Measurements from ENCODE around the gene NUP37.
"Not testable (repeated sequence)": the region's sequence is repeated elsewhere in the genome, so short reads cannot be mapped to it uniquely, and the experiment has no call there.

NUP37 gene

DNA sequence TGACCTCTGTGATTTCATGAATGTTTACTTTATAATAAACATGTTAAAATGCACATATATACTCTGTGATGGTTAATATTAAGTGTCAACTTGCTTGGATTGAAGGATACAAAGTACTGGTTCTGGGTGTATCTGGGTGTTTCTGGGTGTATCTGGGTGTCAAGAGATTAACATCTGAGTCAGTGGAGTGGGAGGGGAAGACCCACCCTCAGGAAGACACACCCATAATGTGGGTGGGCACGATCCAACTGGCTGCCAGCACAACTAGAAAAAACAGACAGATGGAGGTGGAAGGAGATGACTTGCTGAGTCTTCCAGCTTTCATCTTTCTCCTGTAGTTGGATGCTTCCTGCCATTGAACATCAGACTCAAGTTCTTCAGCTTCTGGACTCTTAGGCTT is 11.9 kb downstream of the NUP37 start:
- no peak overlapping the region for H3K27ac ChIP-seq
- H3K36me3 ChIP-seq (ENCODE audit: control insufficient read depth, insufficient read depth, low read length) = no peaks in the 10 kb centered on the region
- no peaks in the 10 kb centered on the region for H3K27me3 ChIP-seq (ENCODE audit: control insufficient read depth, insufficient read depth, low read length)
- H3K4me2 ChIP-seq (ENCODE audit: low read length) = no peak overlapping the region
- no peak overlapping the region for H3K4me3 ChIP-seq (ENCODE audit: low read depth, low read length)
- H2AFZ ChIP-seq = no peak overlapping the region
- H3K9me3 ChIP-seq (ENCODE audit: control insufficient read depth, low read length) = no peaks in the 10 kb centered on the region
- no peaks in the 10 kb centered on the region for H3K4me1 ChIP-seq
- no peaks in the 10 kb centered on the region for H3K79me2 ChIP-seq
- TF ChIP-seq, protein P1, sequence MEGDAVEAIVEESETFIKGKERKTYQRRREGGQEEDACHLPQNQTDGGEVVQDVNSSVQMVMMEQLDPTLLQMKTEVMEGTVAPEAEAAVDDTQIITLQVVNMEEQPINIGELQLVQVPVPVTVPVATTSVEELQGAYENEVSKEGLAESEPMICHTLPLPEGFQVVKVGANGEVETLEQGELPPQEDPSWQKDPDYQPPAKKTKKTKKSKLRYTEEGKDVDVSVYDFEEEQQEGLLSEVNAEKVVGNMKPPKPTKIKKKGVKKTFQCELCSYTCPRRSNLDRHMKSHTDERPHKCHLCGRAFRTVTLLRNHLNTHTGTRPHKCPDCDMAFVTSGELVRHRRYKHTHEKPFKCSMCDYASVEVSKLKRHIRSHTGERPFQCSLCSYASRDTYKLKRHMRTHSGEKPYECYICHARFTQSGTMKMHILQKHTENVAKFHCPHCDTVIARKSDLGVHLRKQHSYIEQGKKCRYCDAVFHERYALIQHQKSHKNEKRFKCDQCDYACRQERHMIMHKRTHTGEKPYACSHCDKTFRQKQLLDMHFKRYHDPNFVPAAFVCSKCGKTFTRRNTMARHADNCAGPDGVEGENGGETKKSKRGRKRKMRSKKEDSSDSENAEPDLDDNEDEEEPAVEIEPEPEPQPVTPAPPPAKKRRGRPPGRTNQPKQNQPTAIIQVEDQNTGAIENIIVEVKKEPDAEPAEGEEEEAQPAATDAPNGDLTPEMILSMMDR (IDR thresholded peaks at IDR 0.05) = no peak
- H3K9ac ChIP-seq = no peak overlapping the region

DNA sequence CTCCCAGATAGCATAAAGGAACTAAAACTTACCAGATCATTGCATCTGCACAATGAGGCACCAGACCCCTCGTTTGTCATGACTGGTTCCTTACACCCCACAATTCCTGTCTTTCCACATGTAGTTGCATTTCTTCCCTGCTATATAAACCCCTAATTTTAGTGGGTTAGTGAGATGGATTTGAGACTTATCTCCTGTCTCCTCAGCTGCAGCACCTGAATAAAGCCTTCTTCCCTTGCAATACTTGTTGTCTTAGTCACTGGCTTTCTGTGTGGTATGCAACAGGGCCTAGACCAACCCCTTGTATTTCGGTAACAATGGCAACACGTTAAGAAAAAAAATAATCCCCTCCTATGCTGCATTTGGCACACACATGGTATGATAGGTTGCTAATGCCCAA is 13.0 kb downstream of the NUP37 start:
- H3K79me2 ChIP-seq = no peaks in the 10 kb centered on the region
- no peak overlapping the region for H3K9ac ChIP-seq
- TF ChIP-seq, protein P1 (IDR thresholded peaks at IDR 0.05) = no peak
- no peaks in the 10 kb centered on the region for H3K27me3 ChIP-seq (ENCODE audit: control insufficient read depth, insufficient read depth, low read length)
- H3K36me3 ChIP-seq (ENCODE audit: control insufficient read depth, insufficient read depth, low read length) = no peaks in the 10 kb centered on the region
- no peak overlapping the region for H3K27ac ChIP-seq
- no peak overlapping the region for H3K4me3 ChIP-seq (ENCODE audit: low read depth, low read length)
- H2AFZ ChIP-seq = no peak overlapping the region
- no peaks in the 10 kb centered on the region for H3K4me1 ChIP-seq
- no peaks in the 10 kb centered on the region for H3K9me3 ChIP-seq (ENCODE audit: control insufficient read depth, low read length)
- no peak overlapping the region for H3K4me2 ChIP-seq (ENCODE audit: low read length)

DNA sequence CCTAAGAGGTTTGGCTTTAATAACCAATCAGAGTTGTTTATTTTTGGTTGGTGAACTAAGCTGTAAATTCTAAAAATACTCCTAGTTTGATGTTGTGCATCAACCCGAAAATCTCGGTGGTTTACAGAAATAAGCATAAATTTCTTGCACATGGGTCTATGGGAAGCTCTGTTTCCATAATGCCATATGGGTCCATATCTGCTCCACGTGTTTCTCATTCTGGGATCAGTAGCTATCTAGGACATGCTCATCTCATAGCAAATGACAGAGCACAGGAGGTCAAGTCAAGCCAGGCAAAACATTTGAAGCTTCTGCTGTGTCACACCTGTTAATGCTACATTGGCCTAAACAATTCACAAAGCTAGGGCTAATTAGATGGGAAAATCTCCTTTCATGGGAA is 23.1 kb downstream of the NUP37 start:
- H3K27ac ChIP-seq = no peak overlapping the region
- no peaks in the 10 kb centered on the region for H3K9me3 ChIP-seq (ENCODE audit: control insufficient read depth, low read length)
- H3K4me2 ChIP-seq (ENCODE audit: low read length) = no peak overlapping the region
- H3K36me3 ChIP-seq (ENCODE audit: control insufficient read depth, insufficient read depth, low read length) = no peaks in the 10 kb centered on the region
- H3K4me3 ChIP-seq (ENCODE audit: low read depth, low read length) = no peak overlapping the region
- no peaks in the 10 kb centered on the region for H3K27me3 ChIP-seq (ENCODE audit: control insufficient read depth, insufficient read depth, low read length)
- H3K4me1 ChIP-seq = no peaks in the 10 kb centered on the region
- no peaks in the 10 kb centered on the region for H3K79me2 ChIP-seq
- H2AFZ ChIP-seq = no peak overlapping the region
- H3K9ac ChIP-seq = no peak overlapping the region
- TF ChIP-seq, protein P1 (IDR thresholded peaks at IDR 0.05) = no peak

DNA sequence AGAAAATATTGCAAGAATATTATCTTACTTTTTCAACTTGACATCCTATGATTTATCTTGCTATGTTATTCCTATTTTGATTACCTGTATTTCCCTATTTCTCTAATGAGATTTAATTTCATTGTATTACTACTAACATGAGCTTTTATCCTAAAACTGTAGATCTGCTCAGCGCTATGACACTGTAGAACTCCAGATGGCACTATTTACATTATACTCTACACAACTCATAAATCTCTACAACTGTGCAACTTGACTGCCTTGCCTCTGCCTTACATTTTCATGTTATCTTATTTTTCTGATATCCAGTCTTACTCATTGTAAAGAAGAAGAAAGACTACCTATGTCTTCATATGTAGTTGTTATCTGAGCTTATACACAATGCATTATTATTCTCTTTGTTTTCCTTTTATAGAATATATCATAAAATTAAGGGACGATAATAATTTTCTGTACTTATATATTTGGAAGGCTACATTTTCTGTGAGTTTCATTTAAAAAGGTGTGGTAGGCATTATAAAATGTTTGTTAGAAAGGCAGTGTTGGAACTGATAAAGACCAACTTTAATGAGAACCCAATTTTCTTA is 24.1 kb downstream of the NUP37 start:
- H3K4me2 ChIP-seq (ENCODE audit: low read length) = no peak overlapping the region
- no peak overlapping the region for H3K9ac ChIP-seq
- no peaks in the 10 kb centered on the region for H3K27me3 ChIP-seq (ENCODE audit: control insufficient read depth, insufficient read depth, low read length)
- no peaks in the 10 kb centered on the region for H3K4me1 ChIP-seq
- H2AFZ ChIP-seq = no peak overlapping the region
- no peaks in the 10 kb centered on the region for H3K79me2 ChIP-seq
- H3K36me3 ChIP-seq (ENCODE audit: control insufficient read depth, insufficient read depth, low read length) = no peaks in the 10 kb centered on the region
- no peaks in the 10 kb centered on the region for H3K9me3 ChIP-seq (ENCODE audit: control insufficient read depth, low read length)
- TF ChIP-seq, protein P1 (IDR thresholded peaks at IDR 0.05) = no peak
- no peak overlapping the region for H3K27ac ChIP-seq
- H3K4me3 ChIP-seq (ENCODE audit: low read depth, low read length) = no peak overlapping the region

DNA sequence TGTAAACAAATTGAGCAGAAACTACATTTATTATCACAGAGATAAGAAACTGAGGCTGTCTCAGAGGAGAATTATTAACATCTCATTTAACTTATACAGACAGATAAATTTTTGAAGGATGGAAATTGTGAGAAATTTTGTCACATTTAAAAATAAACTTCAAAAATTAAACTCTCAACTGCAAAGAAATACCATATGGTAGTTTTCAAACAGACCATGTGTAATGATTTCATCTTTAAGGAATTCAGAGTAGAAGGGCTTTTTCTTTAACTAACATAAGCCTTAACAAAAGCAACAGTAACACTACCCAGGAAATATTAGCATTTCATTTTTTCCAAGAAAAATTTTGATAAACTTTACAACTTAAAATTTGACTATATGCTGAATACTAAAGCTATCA is 26.6 kb downstream of the NUP37 start:
- H3K36me3 ChIP-seq (ENCODE audit: control insufficient read depth, insufficient read depth, low read length) = no peaks in the 10 kb centered on the region
- H2AFZ ChIP-seq = no peak overlapping the region
- H3K27ac ChIP-seq = no peak overlapping the region
- H3K79me2 ChIP-seq = no peaks in the 10 kb centered on the region
- no peak overlapping the region for H3K9ac ChIP-seq
- H3K27me3 ChIP-seq (ENCODE audit: control insufficient read depth, insufficient read depth, low read length) = no peaks in the 10 kb centered on the region
- no peak overlapping the region for H3K4me2 ChIP-seq (ENCODE audit: low read length)
- no peak overlapping the region for H3K4me3 ChIP-seq (ENCODE audit: low read depth, low read length)
- TF ChIP-seq, protein P1 (IDR thresholded peaks at IDR 0.05) = no peak
- no peaks in the 10 kb centered on the region for H3K4me1 ChIP-seq
- no peaks in the 10 kb centered on the region for H3K9me3 ChIP-seq (ENCODE audit: control insufficient read depth, low read length)

DNA sequence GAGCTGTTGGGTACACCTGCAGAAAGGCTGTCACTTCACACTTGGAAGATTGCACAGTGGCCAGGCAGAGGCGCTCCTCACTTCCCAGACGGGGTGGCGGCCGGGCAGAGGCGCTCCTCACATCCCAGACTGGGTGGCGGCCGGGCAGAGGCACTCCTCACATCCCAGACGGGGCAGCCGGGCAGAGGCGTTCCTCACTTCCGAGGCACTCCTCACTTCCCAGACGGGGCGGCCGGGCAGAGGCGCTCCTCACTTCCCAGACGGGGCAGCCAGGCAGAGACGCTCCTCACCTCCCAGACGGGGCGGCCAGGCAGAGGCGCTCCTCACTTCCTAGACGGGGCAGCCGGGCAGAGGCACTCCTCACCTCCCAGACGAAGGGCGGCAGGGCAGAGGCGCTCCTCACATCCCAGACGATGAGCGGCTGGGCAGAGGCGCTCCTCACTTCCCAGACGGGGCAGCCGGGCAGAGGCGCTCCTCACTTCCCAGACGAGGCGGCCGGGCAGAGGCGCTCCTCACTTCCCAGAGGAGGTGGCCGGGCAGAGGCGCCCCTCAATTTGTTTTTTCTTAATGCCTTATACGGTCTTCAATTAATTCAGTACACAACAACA is 30.6 kb downstream of the NUP37 start:
- H3K9ac ChIP-seq; H2AFZ ChIP-seq; H3K27ac ChIP-seq; H3K4me2 ChIP-seq (ENCODE audit: low read length); H3K27me3 ChIP-seq (ENCODE audit: control insufficient read depth, insufficient read depth, low read length); H3K36me3 ChIP-seq (ENCODE audit: control insufficient read depth, insufficient read depth, low read length); H3K9me3 ChIP-seq (ENCODE audit: control insufficient read depth, low read length); H3K4me3 ChIP-seq (ENCODE audit: low read depth, low read length); H3K4me1 ChIP-seq; H3K79me2 ChIP-seq: not testable (repeated sequence)
